ENCODE measurements around the gene AFDN.
"Not testable (repeated sequence)": the region's sequence is repeated elsewhere in the genome, so short reads cannot be mapped to it uniquely, and the experiment has no call there.

Gene AFDN

DNA sequence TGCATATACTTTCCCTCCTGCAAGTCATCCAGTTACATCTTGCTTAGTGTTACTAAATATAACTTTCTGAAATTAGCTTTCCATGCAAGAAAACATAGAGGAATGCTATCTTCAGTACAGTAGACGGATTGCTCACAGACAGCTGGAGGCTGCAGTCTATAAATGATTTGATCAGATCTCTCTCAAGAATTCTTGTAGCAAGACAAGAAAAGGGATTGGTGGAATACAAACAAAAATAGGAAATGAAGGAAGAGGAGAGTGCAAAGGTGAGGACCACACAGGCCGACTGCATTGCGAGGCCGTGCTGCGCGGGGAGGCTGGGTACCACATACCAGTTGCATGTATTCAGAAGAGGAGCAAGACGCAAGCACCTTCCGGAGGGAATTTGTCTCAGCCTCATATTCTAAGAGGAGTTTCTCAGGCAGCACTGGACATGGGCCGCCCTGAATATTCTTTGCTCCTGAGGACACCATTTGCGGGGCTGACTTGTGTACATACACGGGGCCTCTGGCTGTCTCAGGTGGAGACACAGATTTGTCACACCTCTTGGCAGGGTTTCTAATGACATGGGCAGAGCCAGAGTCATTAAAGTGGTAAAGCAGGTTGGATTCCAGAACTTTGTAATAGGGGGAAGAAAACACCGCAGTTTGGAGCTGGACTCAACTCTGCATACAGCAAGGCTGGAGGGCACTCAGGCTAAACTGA is 148.1 kb downstream of the AFDN start:
- Histone ChIP-seq H3K27me3 (ENCODE audit: control insufficient read depth, insufficient read depth, low read length) (no peaks in the 10 kb centered on the region), H3K9ac (ENCODE audit: low read depth, low read length) (no peak overlapping the region), H3K4me3 (ENCODE audit: low read depth, low read length) (no peak overlapping the region), H3K36me3 (ENCODE audit: control insufficient read depth, insufficient read depth, low read length) (no peaks in the 10 kb centered on the region), H3K9me3 (ENCODE audit: control insufficient read depth, insufficient read depth, low read length) (no peaks in the 10 kb centered on the region), H3K4me1 (ENCODE audit: control insufficient read depth, insufficient read depth, low read length) (no peaks in the 10 kb centered on the region)

DNA sequence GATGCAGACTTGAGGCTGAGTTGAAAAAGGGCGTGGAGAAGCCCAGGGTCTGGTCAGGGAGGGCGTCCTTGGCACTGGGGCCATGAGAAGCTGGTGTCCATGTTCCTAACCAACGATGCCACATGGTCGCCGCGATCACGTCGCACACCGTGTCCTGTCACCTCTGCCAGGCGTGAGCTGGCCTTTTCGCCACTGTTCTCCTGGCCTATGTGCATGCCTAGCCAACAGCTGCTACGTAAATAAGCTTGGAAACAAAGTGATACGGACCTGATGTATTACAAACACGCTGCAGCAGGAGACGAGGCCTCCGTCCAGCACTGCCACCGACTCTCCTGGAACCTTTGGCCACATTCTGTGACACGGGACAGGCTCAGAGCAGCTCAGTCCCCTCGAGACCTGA is 148.7 kb downstream of the AFDN start:
- Histone ChIP-seq H3K36me3 (ENCODE audit: control insufficient read depth, insufficient read depth, low read length) (no peaks in the 10 kb centered on the region), H3K9me3 (ENCODE audit: control insufficient read depth, insufficient read depth, low read length) (no peaks in the 10 kb centered on the region), H3K4me1 (ENCODE audit: control insufficient read depth, insufficient read depth, low read length) (no peaks in the 10 kb centered on the region), H3K4me3 (ENCODE audit: low read depth, low read length) (no peak overlapping the region), H3K9ac (ENCODE audit: low read depth, low read length) (no peak overlapping the region), H3K27me3 (ENCODE audit: control insufficient read depth, insufficient read depth, low read length) (no peaks in the 10 kb centered on the region)

- H3K9me3 ChIP-seq (ENCODE audit: control insufficient read depth, insufficient read depth, low read length); H3K36me3 ChIP-seq (ENCODE audit: control insufficient read depth, insufficient read depth, low read length); H3K4me3 ChIP-seq (ENCODE audit: low read depth, low read length); H3K4me1 ChIP-seq (ENCODE audit: control insufficient read depth, insufficient read depth, low read length); H3K9ac ChIP-seq (ENCODE audit: low read depth, low read length); H3K27me3 ChIP-seq (ENCODE audit: control insufficient read depth, insufficient read depth, low read length): not testable (repeated sequence)
These were observed 149.5 kb downstream of the AFDN start for GRCh38 chr6:167976116-167976657.

DNA sequence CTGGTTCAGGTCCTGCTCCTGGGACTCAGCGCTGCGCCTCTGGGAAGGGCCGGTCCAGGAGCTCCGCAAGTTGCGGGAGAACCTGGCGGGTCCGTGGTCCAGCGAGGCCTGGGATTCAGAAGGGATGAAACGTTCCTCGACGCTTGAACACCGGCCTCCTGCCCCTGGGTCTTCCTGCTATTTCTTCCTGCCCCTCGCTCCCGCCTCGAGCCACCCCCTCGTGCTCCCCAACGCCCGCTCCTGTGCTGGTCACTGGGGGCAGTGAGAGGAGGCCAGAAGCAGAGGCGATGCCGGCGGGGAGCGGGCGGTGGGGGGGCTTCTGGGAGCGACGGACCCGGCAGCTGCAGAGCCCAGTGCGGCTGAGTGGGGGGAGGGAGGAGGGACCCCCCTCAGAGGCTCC is 150.0 kb downstream of the AFDN start:
- Histone ChIP-seq H3K4me1 (ENCODE audit: control insufficient read depth, insufficient read depth, low read length) (no peaks in the 10 kb centered on the region), H3K4me3 (ENCODE audit: low read depth, low read length) (no peak overlapping the region), H3K36me3 (ENCODE audit: control insufficient read depth, insufficient read depth, low read length) (no peaks in the 10 kb centered on the region), H3K27me3 (ENCODE audit: control insufficient read depth, insufficient read depth, low read length) (no peaks in the 10 kb centered on the region), H3K9ac (ENCODE audit: low read depth, low read length) (no peak overlapping the region), H3K9me3 (ENCODE audit: control insufficient read depth, insufficient read depth, low read length) (no peaks in the 10 kb centered on the region)

- H3K36me3 ChIP-seq (ENCODE audit: control insufficient read depth, insufficient read depth, low read length) = no peaks in the 10 kb centered on the region
- H3K9ac ChIP-seq (ENCODE audit: low read depth, low read length) = no peak overlapping the region
- no peaks in the 10 kb centered on the region for H3K27me3 ChIP-seq (ENCODE audit: control insufficient read depth, insufficient read depth, low read length)
- H3K9me3 ChIP-seq (ENCODE audit: control insufficient read depth, insufficient read depth, low read length) = no peaks in the 10 kb centered on the region
- no peak overlapping the region for H3K4me3 ChIP-seq (ENCODE audit: low read depth, low read length)
- H3K4me1 ChIP-seq (ENCODE audit: control insufficient read depth, insufficient read depth, low read length) = no peaks in the 10 kb centered on the region
These were observed 151.2 kb downstream of the AFDN start for GRCh38 chr6:167977717-167978467.

DNA sequence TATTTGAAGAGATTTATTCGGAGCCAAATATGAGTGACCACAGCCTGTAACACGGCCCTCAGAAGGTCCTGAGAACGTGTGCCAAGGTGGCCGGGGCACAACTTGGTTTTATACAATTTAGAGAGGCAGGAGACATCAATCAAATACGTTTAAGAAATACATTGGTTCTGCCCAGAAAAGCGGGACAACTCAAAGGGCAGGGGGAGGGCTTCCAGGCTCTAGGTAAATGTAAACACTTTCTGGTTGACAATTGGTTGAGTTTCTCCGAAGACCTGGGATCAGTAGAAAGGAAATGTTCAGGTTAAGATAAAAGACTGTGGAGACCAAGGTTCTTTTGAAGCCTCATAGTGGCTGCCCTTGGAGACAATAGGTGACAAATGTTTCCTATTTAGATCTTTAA is 151.9 kb downstream of the AFDN start:
- no peaks in the 10 kb centered on the region for H3K36me3 ChIP-seq (ENCODE audit: control insufficient read depth, insufficient read depth, low read length)

DNA sequence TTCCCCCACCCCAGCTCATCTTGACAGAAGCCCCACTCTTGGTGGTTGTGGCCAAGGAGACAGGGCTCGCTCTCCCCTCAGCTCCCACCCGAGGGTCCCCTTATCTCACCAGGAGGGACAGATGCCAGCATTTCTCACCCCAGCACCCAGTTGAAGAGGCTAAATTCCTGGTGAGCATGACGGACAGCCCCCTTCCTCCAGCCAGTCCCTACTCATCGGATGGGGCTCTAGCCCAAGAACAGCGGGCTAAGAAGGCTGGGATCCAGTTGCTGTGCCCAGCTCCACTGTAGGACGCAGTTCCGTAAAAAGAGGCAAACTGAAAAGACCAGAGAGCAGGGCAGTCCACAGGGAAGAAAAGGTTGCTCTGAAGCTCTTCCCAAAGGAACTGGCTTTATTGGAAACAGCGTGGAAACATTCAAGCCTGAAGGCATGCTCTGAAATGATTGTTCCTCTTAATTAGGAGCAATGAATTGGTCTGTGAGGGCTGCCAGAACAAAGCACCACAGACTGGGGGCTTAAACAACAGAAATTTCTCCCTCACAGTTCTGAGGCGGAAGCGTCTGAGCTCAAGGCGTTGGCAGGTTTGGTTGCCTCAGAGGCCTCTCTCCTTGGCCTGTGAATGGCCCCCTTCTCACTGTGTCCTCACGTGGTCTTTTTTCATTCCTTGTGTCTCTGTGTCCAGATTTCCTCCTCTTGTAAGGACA is 152.9 kb downstream of the AFDN start:
- no peaks in the 10 kb centered on the region for H3K27me3 ChIP-seq (ENCODE audit: control insufficient read depth, insufficient read depth, low read length)
- no peaks in the 10 kb centered on the region for H3K9me3 ChIP-seq (ENCODE audit: control insufficient read depth, insufficient read depth, low read length)
- H3K9ac ChIP-seq (ENCODE audit: low read depth, low read length) = no peak overlapping the region
- H3K4me1 ChIP-seq (ENCODE audit: control insufficient read depth, insufficient read depth, low read length) = no peaks in the 10 kb centered on the region
- no peaks in the 10 kb centered on the region for H3K36me3 ChIP-seq (ENCODE audit: control insufficient read depth, insufficient read depth, low read length)
- no peak overlapping the region for H3K4me3 ChIP-seq (ENCODE audit: low read depth, low read length)

More for the DNA sequence above, 151.9 kb downstream of the AFDN start:
- no peak overlapping the region for H3K4me3 ChIP-seq (ENCODE audit: low read depth, low read length)
- H3K27me3 ChIP-seq (ENCODE audit: control insufficient read depth, insufficient read depth, low read length) = no peaks in the 10 kb centered on the region
- no peaks in the 10 kb centered on the region for H3K4me1 ChIP-seq (ENCODE audit: control insufficient read depth, insufficient read depth, low read length)
- no peaks in the 10 kb centered on the region for H3K9me3 ChIP-seq (ENCODE audit: control insufficient read depth, insufficient read depth, low read length)
- H3K9ac ChIP-seq (ENCODE audit: low read depth, low read length) = no peak overlapping the region

- no peaks in the 10 kb centered on the region for H3K27me3 ChIP-seq (ENCODE audit: control insufficient read depth, insufficient read depth, low read length)
- no peaks in the 10 kb centered on the region for H3K9me3 ChIP-seq (ENCODE audit: control insufficient read depth, insufficient read depth, low read length)
- H3K9ac ChIP-seq (ENCODE audit: low read depth, low read length) = no peak overlapping the region
- no peak overlapping the region for H3K4me3 ChIP-seq (ENCODE audit: low read depth, low read length)
- no peaks in the 10 kb centered on the region for H3K36me3 ChIP-seq (ENCODE audit: control insufficient read depth, insufficient read depth, low read length)
- H3K4me1 ChIP-seq (ENCODE audit: control insufficient read depth, insufficient read depth, low read length) = no peaks in the 10 kb centered on the region
These were observed 154.3 kb downstream of the AFDN start for GRCh38 chr6:167980911-167981580.

DNA sequence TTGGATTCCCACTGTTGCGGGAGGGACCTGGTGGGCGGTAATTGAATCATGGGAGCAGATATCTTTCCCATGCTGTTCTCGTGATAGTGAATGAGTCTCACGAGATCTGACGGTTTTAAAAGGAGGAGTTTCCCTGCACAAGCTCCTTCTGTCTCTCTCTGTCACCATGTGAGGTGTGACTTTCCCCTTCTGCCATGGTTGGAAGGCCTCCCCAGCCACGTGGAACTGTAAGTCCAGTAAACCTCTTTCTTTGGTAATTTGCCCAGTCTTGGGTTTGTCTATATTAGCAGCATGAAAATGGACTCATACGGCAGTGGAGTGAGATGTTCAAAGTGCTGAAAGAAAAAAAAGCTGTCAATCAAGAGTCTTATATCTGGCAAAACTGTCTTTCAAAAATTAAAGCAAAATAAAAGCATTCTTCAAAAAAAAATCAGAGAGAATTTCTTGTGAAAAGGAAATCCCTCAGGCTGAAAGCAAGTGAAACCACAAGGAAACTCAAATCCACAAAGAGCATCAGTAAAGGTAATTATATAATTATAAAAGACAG is 155.3 kb downstream of the AFDN start:
- H3K4me3 ChIP-seq (ENCODE audit: low read depth, low read length) = no peak overlapping the region
- no peaks in the 10 kb centered on the region for H3K9me3 ChIP-seq (ENCODE audit: control insufficient read depth, insufficient read depth, low read length)
- no peak overlapping the region for H3K9ac ChIP-seq (ENCODE audit: low read depth, low read length)
- no peaks in the 10 kb centered on the region for H3K36me3 ChIP-seq (ENCODE audit: control insufficient read depth, insufficient read depth, low read length)
- no peaks in the 10 kb centered on the region for H3K4me1 ChIP-seq (ENCODE audit: control insufficient read depth, insufficient read depth, low read length)
- H3K27me3 ChIP-seq (ENCODE audit: control insufficient read depth, insufficient read depth, low read length) = no peaks in the 10 kb centered on the region

- H3K36me3 ChIP-seq (ENCODE audit: control insufficient read depth, insufficient read depth, low read length) = no peaks in the 10 kb centered on the region
- H3K9me3 ChIP-seq (ENCODE audit: control insufficient read depth, insufficient read depth, low read length) = no peaks in the 10 kb centered on the region
- H3K4me3 ChIP-seq (ENCODE audit: low read depth, low read length) = no peak overlapping the region
- no peaks in the 10 kb centered on the region for H3K27me3 ChIP-seq (ENCODE audit: control insufficient read depth, insufficient read depth, low read length)
- H3K4me1 ChIP-seq (ENCODE audit: control insufficient read depth, insufficient read depth, low read length) = no peaks in the 10 kb centered on the region
- no peak overlapping the region for H3K9ac ChIP-seq (ENCODE audit: low read depth, low read length)
These were observed 157.5 kb downstream of the AFDN start for GRCh38 chr6:167984144-167984719.
